Subcutaneous adipose tissue (tissue), 4 donors: ENCODE measurements around the gene CLDN25. TPM values are rescaled to one million over a fixed set of nuclear protein-coding genes. Genes with fewer than 3 reads are reported as not detected.

ENCODE experiments used
- total RNA-seq, 4 donors: library from RNA; depleted of rRNA; stranded (reverse); fragments of >200 nt; gene quantifications; one replicate each; pipeline ENCODE4 v1.1.0, GENCODE V29; 2016
- TF ChIP-seq, protein P1 (sequence below): fragments of 450-650 bp; IDR thresholded peaks from one replicate; pipeline ENCODE4 v1.5.1; 2016; ENCODE audit warnings: low read depth, mild to moderate bottlenecking, control low read depth, antibody characterized with exemption, moderate library complexity

CLDN25 gene
- not detected for total RNA-seq

DNA sequence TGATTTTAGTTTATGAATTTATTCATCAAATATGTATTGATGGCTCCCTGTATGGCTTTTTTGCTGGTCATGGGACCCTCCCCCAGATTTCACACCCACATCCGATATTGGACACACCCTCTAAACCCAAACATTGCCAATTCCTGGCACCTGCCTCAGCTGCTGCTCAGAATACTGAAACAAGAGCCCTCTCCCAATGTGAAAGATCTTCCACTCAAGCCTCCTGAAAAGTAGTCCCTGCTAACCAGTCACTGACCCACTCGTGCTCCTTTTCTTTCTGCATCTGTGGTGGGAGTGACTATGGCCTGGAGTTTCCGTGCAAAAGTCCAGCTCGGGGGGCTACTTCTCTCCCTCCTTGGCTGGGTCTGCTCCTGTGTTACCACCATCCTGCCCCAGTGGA lies at the start of gene CLDN25:
CLDN25 (plus strand) TSS at position 301 of the 400 bp plus-strand sequence; CDS start at position 301, 0 bp downstream.
- TF ChIP-seq, protein P1, sequence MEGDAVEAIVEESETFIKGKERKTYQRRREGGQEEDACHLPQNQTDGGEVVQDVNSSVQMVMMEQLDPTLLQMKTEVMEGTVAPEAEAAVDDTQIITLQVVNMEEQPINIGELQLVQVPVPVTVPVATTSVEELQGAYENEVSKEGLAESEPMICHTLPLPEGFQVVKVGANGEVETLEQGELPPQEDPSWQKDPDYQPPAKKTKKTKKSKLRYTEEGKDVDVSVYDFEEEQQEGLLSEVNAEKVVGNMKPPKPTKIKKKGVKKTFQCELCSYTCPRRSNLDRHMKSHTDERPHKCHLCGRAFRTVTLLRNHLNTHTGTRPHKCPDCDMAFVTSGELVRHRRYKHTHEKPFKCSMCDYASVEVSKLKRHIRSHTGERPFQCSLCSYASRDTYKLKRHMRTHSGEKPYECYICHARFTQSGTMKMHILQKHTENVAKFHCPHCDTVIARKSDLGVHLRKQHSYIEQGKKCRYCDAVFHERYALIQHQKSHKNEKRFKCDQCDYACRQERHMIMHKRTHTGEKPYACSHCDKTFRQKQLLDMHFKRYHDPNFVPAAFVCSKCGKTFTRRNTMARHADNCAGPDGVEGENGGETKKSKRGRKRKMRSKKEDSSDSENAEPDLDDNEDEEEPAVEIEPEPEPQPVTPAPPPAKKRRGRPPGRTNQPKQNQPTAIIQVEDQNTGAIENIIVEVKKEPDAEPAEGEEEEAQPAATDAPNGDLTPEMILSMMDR = no peak

GRCh38 chr11:113730887-113731726 lies 48.5 kb upstream of the CLDN25 start:
- TF ChIP-seq, protein P1 = no peak

DNA sequence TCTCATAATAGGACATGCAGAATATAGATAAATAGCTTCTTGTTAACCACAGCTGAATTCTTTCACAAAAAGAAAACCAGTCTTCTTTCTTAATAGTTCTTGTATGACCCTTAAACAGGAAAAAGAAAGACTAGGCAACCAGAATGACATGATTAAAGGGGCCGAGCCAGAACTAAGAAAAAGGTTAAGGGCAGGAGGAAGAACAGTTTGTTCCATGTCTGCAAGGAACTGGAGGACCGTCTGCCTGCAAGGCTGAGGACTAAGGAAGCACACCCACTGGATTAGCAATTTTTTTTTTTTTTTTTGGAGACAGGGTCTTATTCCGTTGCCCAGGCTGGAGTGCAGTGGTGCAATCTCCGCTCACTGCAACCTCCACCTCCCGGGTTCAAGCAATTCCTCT lies 47.5 kb upstream of the CLDN25 start:
- TF ChIP-seq, protein P1 = no peak

DNA sequence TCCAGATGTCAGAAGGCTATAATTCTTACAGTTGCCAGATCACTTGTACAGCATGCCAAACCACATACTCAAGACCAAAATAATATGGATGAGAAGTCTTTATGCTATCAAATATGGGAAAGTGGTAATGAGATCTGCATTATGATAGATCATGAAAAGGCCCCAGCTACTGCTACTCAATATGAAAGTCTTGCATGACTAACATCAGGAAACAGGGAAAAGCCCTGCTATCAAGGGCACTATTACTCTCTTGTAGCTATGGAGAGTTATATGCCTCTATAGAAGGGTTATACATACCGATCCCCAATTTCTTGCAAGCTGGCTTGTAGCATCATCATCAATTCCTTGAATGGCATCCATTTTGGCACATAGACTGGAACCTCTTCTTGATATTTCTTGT lies 43.3 kb upstream of the CLDN25 start:
- TF ChIP-seq, protein P1 = no peak

- TF ChIP-seq, protein P1 = no peak
These were observed 26.7 kb upstream of the CLDN25 start for GRCh38 chr11:113752932-113753331.

- TF ChIP-seq, protein P1 = no peak
These were observed 19.4 kb upstream of the CLDN25 start for GRCh38 chr11:113760241-113760640.

- TF ChIP-seq, protein P1 = no peak
These were observed 14.9 kb upstream of the CLDN25 start for GRCh38 chr11:113764527-113765219.
